HFF-Myc (cell line): Measurements from ENCODE around the gene ERAS.

Experiments
- DNase-seq: peaks from one replicate; pipeline ENCODE4 v3.0.0-alpha.2; 2011; ENCODE audit warnings: low read depth; ENCODE audit errors: extremely low read depth
- H3K4me3 ChIP-seq: replicated peaks from 2 replicates; pipeline ENCODE4 v1.5.1; 2011; ENCODE audit warnings: low read depth, mild to moderate bottlenecking, control low read depth, low read length
- TF ChIP-seq, protein P1 (sequence below): IDR thresholded peaks from 2 replicates; pipeline ENCODE4 v1.5.1; 2012; ENCODE audit warnings: mild to moderate bottlenecking, low read depth, low read length, control low read depth; ENCODE audit errors: missing control alignments

Gene ERAS

DNA sequence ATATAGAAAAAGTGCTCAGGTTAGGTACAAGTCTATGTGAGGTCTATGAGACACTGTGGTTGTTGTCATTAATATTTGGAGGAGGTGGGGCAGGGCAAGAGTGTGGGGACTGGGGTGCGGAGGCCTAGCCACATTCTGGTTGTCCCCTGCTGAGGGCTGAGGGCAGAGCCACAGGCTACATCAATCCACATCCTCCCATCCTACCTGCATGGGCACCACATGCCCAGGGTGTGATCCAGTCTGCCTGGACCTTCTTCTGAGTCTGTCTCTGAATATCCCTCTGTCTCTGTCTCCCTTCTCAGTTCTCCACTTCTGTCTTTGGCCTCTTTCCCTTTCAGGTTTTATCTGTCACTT lies 41.1 kb upstream of the ERAS start:
- H3K4me3 ChIP-seq, result no peak overlapping the region
- TF ChIP-seq, protein P1, sequence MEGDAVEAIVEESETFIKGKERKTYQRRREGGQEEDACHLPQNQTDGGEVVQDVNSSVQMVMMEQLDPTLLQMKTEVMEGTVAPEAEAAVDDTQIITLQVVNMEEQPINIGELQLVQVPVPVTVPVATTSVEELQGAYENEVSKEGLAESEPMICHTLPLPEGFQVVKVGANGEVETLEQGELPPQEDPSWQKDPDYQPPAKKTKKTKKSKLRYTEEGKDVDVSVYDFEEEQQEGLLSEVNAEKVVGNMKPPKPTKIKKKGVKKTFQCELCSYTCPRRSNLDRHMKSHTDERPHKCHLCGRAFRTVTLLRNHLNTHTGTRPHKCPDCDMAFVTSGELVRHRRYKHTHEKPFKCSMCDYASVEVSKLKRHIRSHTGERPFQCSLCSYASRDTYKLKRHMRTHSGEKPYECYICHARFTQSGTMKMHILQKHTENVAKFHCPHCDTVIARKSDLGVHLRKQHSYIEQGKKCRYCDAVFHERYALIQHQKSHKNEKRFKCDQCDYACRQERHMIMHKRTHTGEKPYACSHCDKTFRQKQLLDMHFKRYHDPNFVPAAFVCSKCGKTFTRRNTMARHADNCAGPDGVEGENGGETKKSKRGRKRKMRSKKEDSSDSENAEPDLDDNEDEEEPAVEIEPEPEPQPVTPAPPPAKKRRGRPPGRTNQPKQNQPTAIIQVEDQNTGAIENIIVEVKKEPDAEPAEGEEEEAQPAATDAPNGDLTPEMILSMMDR, result no peak
- no peak for DNase-seq

DNA sequence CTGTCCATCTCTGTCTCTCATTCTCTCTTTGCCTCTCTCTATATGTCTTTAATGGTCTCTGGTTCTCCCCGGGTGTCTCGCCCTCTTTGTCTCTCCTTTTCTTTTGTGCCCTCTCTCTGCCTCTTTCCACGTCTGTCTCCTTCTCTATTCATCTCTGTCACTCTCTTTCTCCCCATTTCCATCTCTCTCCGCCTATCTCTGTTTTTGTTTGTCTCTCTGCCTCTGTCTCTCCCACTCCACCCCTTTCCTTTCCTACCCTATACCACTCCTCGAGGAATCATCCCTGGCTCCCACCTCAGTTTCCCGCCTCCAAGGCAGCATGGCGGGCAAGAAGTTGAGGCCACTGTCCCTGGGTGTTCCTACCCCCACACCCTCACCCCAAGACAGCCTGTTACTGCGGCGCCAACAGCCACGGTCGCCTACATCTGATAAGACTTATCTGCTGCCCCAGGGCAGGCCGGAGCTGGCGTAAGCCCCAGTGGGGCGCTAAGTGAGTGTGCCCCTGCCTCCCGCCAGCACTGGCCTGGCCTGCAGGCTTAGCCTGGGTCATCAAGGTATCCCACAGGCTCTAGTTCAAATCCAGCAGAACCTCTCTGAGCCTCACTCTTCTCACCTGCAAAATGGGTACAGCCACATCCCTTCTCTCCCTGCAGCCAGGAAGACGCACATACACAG lies 40.6 kb upstream of the ERAS start:
- no peak for DNase-seq
- TF ChIP-seq, protein P1, result no peak
- no peak overlapping the region for H3K4me3 ChIP-seq

- TF ChIP-seq, protein P1, result no peak
- no peak for DNase-seq
- H3K4me3 ChIP-seq, result no peak within 1 kb of the TSS
Measured at GRCh38 chrX:48786341-48786800, 39.9 kb upstream of the ERAS start, which contains the start of gene GATA1. TSS of gene GATA1 (plus strand) at chrX:48786590. CDS start at chrX:48791110, 4,520 bp downstream.

DNA sequence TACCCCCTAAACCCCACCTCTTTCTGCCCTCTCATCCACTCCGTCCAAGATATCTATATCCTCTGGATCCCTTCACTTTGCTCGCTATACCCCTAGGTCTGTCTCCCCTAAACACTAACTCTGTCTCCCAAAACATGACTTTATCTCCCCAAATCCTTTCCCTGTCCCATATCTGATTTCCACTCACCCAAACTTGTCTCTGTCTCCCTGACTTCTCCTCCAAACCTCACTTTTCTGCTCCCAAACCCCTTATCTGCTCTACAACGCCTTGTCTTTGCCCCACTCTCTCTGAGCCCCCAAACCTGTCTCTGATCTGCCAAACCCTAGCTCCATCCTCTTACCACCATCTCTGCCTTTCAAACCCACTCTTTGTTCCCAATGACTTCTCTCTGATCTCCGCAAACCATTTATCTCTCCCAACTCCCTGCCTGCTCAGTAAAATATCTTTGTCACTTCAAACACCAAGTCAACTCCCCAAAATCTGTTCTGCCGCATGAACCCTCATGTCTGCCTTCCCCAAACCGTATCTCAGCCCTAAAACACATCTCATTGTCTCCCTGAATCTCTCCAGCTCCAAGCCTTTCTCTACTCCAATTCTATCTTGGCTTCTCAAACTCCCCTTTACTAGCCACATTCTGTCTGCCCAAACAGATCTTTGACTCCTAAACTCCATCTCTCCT lies 39.3 kb upstream of the ERAS start:
- TF ChIP-seq, protein P1, result no peak
- no peak for DNase-seq
- H3K4me3 ChIP-seq, result no peak overlapping the region

DNA sequence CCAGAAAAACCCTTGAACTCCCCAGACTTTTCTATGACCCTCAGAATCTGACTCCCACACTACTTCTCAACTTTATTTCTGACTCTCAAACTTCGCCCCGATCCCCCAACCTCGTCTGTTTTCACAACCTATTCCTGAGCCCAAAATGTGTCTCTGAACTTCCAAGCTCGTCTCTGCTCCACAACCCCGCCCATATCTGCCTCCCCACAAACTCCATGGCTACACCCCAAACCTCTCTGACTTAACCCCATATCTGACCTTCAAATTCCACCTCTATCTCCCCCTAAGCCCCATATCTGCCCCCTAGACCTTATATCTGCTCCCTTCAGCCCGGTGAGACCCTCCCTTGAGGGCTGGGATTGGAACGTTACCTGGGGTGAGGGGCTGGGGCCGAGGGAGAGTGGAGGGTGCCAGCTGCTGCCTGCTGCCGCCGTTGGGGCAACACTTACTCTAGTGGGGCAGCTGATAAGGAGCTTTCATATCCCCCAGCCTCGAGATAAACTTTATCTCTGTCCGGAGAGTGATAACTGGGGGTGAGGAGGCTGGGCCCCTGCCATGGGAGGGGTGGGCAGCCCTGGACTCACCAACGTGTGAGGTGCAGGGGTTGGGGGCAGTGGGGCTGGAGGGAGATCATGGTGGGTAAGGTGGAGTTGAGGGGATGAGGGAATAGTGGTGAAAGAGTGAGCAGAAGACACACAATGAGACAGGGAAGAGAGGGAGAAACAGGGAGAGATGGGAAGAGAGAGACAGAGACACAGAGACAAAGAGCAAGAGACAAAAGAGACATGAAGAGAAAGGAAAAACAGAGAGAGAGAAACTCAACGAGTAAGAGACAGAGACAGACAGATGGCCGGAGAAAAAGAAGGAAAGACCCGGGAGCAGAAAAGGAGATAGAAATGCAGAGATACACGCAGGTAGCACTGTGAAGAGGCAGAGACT lies 38.5 kb upstream of the ERAS start:
- TF ChIP-seq, protein P1, result no peak
- no peak overlapping the region for H3K4me3 ChIP-seq
- DNase-seq, result no peak

GRCh38 chrX:48789366-48790220 lies 36.7 kb upstream of the ERAS start:
- TF ChIP-seq, protein P1, result no peak
- no peak for DNase-seq
- H3K4me3 ChIP-seq, result no peak overlapping the region
